ENCODE results near the gene APOF. TPM values are rescaled to one million over a fixed set of nuclear protein-coding genes. Genes with fewer than 3 reads are reported as not detected.

Gene APOF
- total RNA-seq, 1 experiment from 2014 or later: not detected

- no TSS peak for BruUV-seq (replicated peaks)
- Mint-ChIP-seq H3K27me3 (ENCODE audit: insufficient read depth, unreplicated experiment) (no peaks in the 10 kb centered on the region), H3K9me3 (ENCODE audit: unreplicated experiment) (no peaks in the 10 kb centered on the region), H3K27ac (ENCODE audit: low read depth, unreplicated experiment) (no peak overlapping the region), H3K4me1 (ENCODE audit: insufficient read depth, unreplicated experiment) (no peaks in the 10 kb centered on the region), H3K36me3 (ENCODE audit: insufficient read depth, unreplicated experiment) (no peaks in the 10 kb centered on the region), H3K4me3 (ENCODE audit: unreplicated experiment) (no peak overlapping the region)
- no peak for TF ChIP-seq CTCF (IDR thresholded peaks at IDR 0.05; ENCODE audit: unreplicated experiment)
- CTCF ChIA-PET: interaction anchor here (0.7 to 1.0 kb wide), 2 partner anchors 88 to 807 kb away, joined by 3 read pairs; no protein-coding TSS in a partner anchor
- no peak for DNase-seq (ENCODE audit: unreplicated experiment)
- intact Hi-C loops (cut with micrococcal nuclease): no loop called here
- POLR2A ChIA-PET: no interaction called here
Observed at GRCh38 chr12:56375598-56376434, 13.2 kb upstream of the APOF start.

GRCh38 chr12:56374726-56375597 lies 12.3 kb upstream of the APOF start:
- no TSS peak for BruUV-seq (replicated peaks)
- intact Hi-C loops (cut with micrococcal nuclease): no loop called here
- no peak for TF ChIP-seq CTCF (IDR thresholded peaks at IDR 0.05; ENCODE audit: unreplicated experiment)
- Mint-ChIP-seq H3K27me3 (ENCODE audit: insufficient read depth, unreplicated experiment) (no peaks in the 10 kb centered on the region), H3K4me1 (ENCODE audit: insufficient read depth, unreplicated experiment) (no peaks in the 10 kb centered on the region), H3K36me3 (ENCODE audit: insufficient read depth, unreplicated experiment) (no peaks in the 10 kb centered on the region), H3K4me3 (ENCODE audit: unreplicated experiment) (no peak overlapping the region), H3K27ac (ENCODE audit: low read depth, unreplicated experiment) (no peak overlapping the region), H3K9me3 (ENCODE audit: unreplicated experiment) (no peaks in the 10 kb centered on the region)
- no peak for DNase-seq (ENCODE audit: unreplicated experiment)
- CTCF ChIA-PET: no interaction called here
- POLR2A ChIA-PET: interaction anchor here (0.6 to 0.8 kb wide), 2 partner anchors 17 to 212 kb away, joined by 3 read pairs; no protein-coding TSS in a partner anchor

- BruUV-seq (replicated peaks): no TSS peak
- Mint-ChIP-seq H3K4me1 (ENCODE audit: insufficient read depth, unreplicated experiment) (no peaks in the 10 kb centered on the region), H3K36me3 (ENCODE audit: insufficient read depth, unreplicated experiment) (no peaks in the 10 kb centered on the region), H3K27me3 (ENCODE audit: insufficient read depth, unreplicated experiment) (no peaks in the 10 kb centered on the region), H3K4me3 (ENCODE audit: unreplicated experiment) (no peak overlapping the region), H3K9me3 (ENCODE audit: unreplicated experiment) (no peaks in the 10 kb centered on the region), H3K27ac (ENCODE audit: low read depth, unreplicated experiment) (no peak overlapping the region)
- POLR2A ChIA-PET: no interaction called here
- CTCF ChIA-PET: no interaction called here
- DNase-seq (ENCODE audit: unreplicated experiment): no peak
- no peak for TF ChIP-seq CTCF (IDR thresholded peaks at IDR 0.05; ENCODE audit: unreplicated experiment)
- intact Hi-C loops (cut with micrococcal nuclease): no loop called here
Observed at GRCh38 chr12:56373515-56373914, 10.9 kb upstream of the APOF start.

- intact Hi-C loops (cut with micrococcal nuclease): no loop called here
- BruUV-seq (replicated peaks): no TSS peak
- Mint-ChIP-seq H3K4me1 (ENCODE audit: insufficient read depth, unreplicated experiment) (no peaks in the 10 kb centered on the region), H3K4me3 (ENCODE audit: unreplicated experiment) (no peak overlapping the region), H3K27ac (ENCODE audit: low read depth, unreplicated experiment) (no peak overlapping the region), H3K27me3 (ENCODE audit: insufficient read depth, unreplicated experiment) (no peaks in the 10 kb centered on the region), H3K36me3 (ENCODE audit: insufficient read depth, unreplicated experiment) (no peaks in the 10 kb centered on the region), H3K9me3 (ENCODE audit: unreplicated experiment) (no peaks in the 10 kb centered on the region)
- TF ChIP-seq CTCF (IDR thresholded peaks at IDR 0.05; ENCODE audit: unreplicated experiment): no peak
- no peak for DNase-seq (ENCODE audit: unreplicated experiment)
- POLR2A ChIA-PET: no interaction called here
- CTCF ChIA-PET: interaction anchor here (0.6 to 1.5 kb wide), 2 partner anchors 26 to 97 kb away, joined by 3 read pairs; no protein-coding TSS in a partner anchor
Observed at GRCh38 chr12:56366948-56367347, 4.3 kb upstream of the APOF start.
